GM23338 (cell line): Measurements from ENCODE around the gene OPN3. TPM values are rescaled to one million over a fixed set of nuclear protein-coding genes. Genes with fewer than 3 reads are reported as not detected.

Source experiments
- ATAC-seq: fragments of 200-7000 bp; cut with Tn5 transposase; 3 replicates; pipeline ENCODE4 v1.9.1; 2020
- DNase-seq: peaks from one replicate; pipeline ENCODE4 v3.0.0-alpha.2; 2015; ENCODE audit warnings: low spot score
- H2AFZ ChIP-seq: fragments of 200-600 bp; sonication (generic); 2 replicates; pipeline ENCODE4 v1.8.0; 2016; ENCODE audit warnings: antibody characterized with exemption, mild to moderate bottlenecking, moderate library complexity
- H3F3A ChIP-seq: fragments of 200-600 bp; sonication (generic); replicated peaks from 2 replicates; pipeline ENCODE4 v1.8.0; 2017; ENCODE audit warnings: antibody characterized with exemption, mixed run types, low read depth
- H3K27ac ChIP-seq: fragments of 200-600 bp; sonication (generic); 2 replicates; pipeline ENCODE4 v1.6.1; 2016; ENCODE audit warnings: low read depth
- H3K27me3 ChIP-seq: fragments of 200-600 bp; sonication (generic); 2 replicates; pipeline ENCODE4 v1.8.0; 2016; ENCODE audit warnings: mild to moderate bottlenecking, mixed run types, moderate library complexity; ENCODE audit not compliant: insufficient read depth
- H3K36me3 ChIP-seq: fragments of 200-600 bp; sonication (generic); 2 replicates; pipeline ENCODE4 v1.8.0; 2016; ENCODE audit warnings: mild to moderate bottlenecking; ENCODE audit not compliant: insufficient read depth
- H3K4me1 ChIP-seq: fragments of 200-600 bp; sonication (generic); 2 replicates; pipeline ENCODE4 v1.8.0; 2016; ENCODE audit warnings: mild to moderate bottlenecking, moderate library complexity; ENCODE audit not compliant: insufficient read depth
- H3K4me2 ChIP-seq: fragments of 200-600 bp; sonication (generic); 2 replicates; pipeline ENCODE4 v1.7.1; 2017; ENCODE audit warnings: mixed run types
- H3K4me3 ChIP-seq: fragments of 200-600 bp; sonication (generic); 2 replicates; pipeline ENCODE4 v1.6.1; 2016; ENCODE audit warnings: mixed run types
- H3K79me2 ChIP-seq: fragments of 200-600 bp; sonication (generic); replicated peaks from 2 replicates; pipeline ENCODE4 v1.8.0; 2017; ENCODE audit warnings: mild to moderate bottlenecking; ENCODE audit not compliant: insufficient read depth
- H3K9me2 ChIP-seq: fragments of 200-600 bp; sonication (generic); 2 replicates; pipeline ENCODE4 v1.8.0; 2017; ENCODE audit not compliant: insufficient read depth
- H4K20me1 ChIP-seq: fragments of 200-600 bp; sonication (generic); replicated peaks from 2 replicates; pipeline ENCODE4 v1.8.0; 2017; ENCODE audit warnings: mild to moderate bottlenecking; ENCODE audit not compliant: insufficient read depth
- H3K27ac Mint-ChIP-seq: 2 replicates; pipeline ENCODE4 v1.8.0; 2020; ENCODE audit warnings: inconsistent platforms, mild to moderate bottlenecking, moderate library complexity, mixed read lengths
- H3K27me3 Mint-ChIP-seq: 3 replicates; pipeline ENCODE4 v1.8.0; 2022; ENCODE audit warnings: low read depth, mild to moderate bottlenecking, moderate library complexity, mixed read lengths, inconsistent platforms; ENCODE audit not compliant: insufficient read depth, poor library complexity
- H3K36me3 Mint-ChIP-seq: 3 replicates; pipeline ENCODE4 v1.8.0; 2021; ENCODE audit warnings: low read depth, mild to moderate bottlenecking, inconsistent platforms, moderate library complexity, mixed read lengths
- H3K4me1 Mint-ChIP-seq: 3 replicates; pipeline ENCODE4 v1.8.0; 2020; ENCODE audit warnings: mild to moderate bottlenecking, inconsistent platforms, mixed read lengths
- H3K4me3 Mint-ChIP-seq: 3 replicates; pipeline ENCODE4 v1.8.0; 2021; ENCODE audit warnings: moderate library complexity, mild to moderate bottlenecking, inconsistent platforms, mixed read lengths
- H3K9me3 Mint-ChIP-seq: 3 replicates; pipeline ENCODE4 v1.8.0; 2020; ENCODE audit warnings: moderate library complexity, mild to moderate bottlenecking, inconsistent platforms, mixed read lengths
- CREB1 ChIP-seq: fragments of 250-450 bp; sonication (Bioruptor Pico); IDR thresholded peaks from 2 replicates; pipeline ENCODE4 v1.5.0; 2020; ENCODE audit warnings: low read depth, mild to moderate bottlenecking, moderate library complexity
- EZH2 ChIP-seq: fragments of 200-600 bp; sonication (generic); IDR thresholded peaks from one replicate; pipeline ENCODE4 v1.8.0; 2017; ENCODE audit warnings: antibody characterized with exemption, mild to moderate bottlenecking, low read depth; ENCODE audit not compliant: unreplicated experiment
- EZH2phosphoT487 ChIP-seq: fragments of 200-600 bp; sonication (generic); IDR thresholded peaks from one replicate; pipeline ENCODE4 v1.8.1; 2018; ENCODE audit warnings: antibody characterized with exemption; ENCODE audit not compliant: unreplicated experiment
- JUNB ChIP-seq: IDR thresholded peaks from one replicate; pipeline ENCODE4 v1.6.1; 2016; ENCODE audit warnings: antibody characterized with exemption; ENCODE audit not compliant: unreplicated experiment
- NANOG ChIP-seq: IDR thresholded peaks from 2 replicates; pipeline ENCODE4 v1.6.1; 2016; ENCODE audit warnings: antibody characterized with exemption, borderline replicate concordance
- POLR2AphosphoS5 ChIP-seq: IDR thresholded peaks from 2 replicates; pipeline ENCODE4 v1.6.1; 2016; ENCODE audit warnings: antibody characterized with exemption, low read depth
- STAT1 ChIP-seq: IDR thresholded peaks from one replicate; pipeline ENCODE4 v1.6.1; 2016; ENCODE audit warnings: antibody characterized with exemption; ENCODE audit not compliant: unreplicated experiment
- ZNF114 ChIP-seq: fragments of 250-450 bp; sonication (Bioruptor Pico); IDR thresholded peaks from 2 replicates; pipeline ENCODE4 v1.5.0; 2020; ENCODE audit warnings: mild to moderate bottlenecking, moderate library complexity
- ZNF331 ChIP-seq: fragments of 250-450 bp; sonication (Bioruptor Pico); IDR thresholded peaks from 2 replicates; pipeline ENCODE4 v1.5.0; 2020; ENCODE audit warnings: low read depth, mild to moderate bottlenecking, moderate library complexity
- polyA plus RNA-seq: library from polyadenylated mRNA; unstranded; fragments of >200 nt; fragmentation: Nextera tagmentation; extraction: Ambion mirVana; gene quantifications from 2 replicates; pipeline ENCODE4 v1.2.1, GENCODE V29; 2016
- total RNA-seq: library from RNA; depleted of rRNA; stranded (reverse); fragments of >200 nt; shearing (Covaris generic); gene quantifications from 2 replicates; pipeline ENCODE4 v1.2.3, GENCODE V29; 2014
- TF ChIP-seq, protein P1 (sequence below), 2 experiments: fragments of 200-600 bp in 1 of 2; sonication (generic) in 1 of 2; conservative IDR thresholded peaks; 2 replicates each; pipeline versions ENCODE4 v1.5.1 to v1.6.1; 2016 to 2017; ENCODE audit warnings: antibody characterized with exemption in 2 of 2, low read depth in 2 of 2, mild to moderate bottlenecking in 2 of 2, moderate library complexity in 1 of 2
- TF ChIP-seq, protein P2 (sequence below): IDR thresholded peaks from one replicate; pipeline ENCODE4 v1.6.1; 2018; ENCODE audit warnings: antibody characterized with exemption; ENCODE audit not compliant: unreplicated experiment
- TF ChIP-seq, protein P3 (sequence below): fragments of 250-450 bp; sonication (Bioruptor Pico); IDR thresholded peaks from 2 replicates; pipeline ENCODE4 v1.5.0; 2020; ENCODE audit warnings: mild to moderate bottlenecking, moderate library complexity
- TF ChIP-seq, protein P4 (sequence below): IDR thresholded peaks from 2 replicates; pipeline ENCODE4 v1.6.1; 2016; ENCODE audit warnings: antibody characterized with exemption

Gene OPN3
- total and polyA plus RNA-seq, 2 experiments from 2014 or later, result 23.7 to 46.8 TPM

DNA sequence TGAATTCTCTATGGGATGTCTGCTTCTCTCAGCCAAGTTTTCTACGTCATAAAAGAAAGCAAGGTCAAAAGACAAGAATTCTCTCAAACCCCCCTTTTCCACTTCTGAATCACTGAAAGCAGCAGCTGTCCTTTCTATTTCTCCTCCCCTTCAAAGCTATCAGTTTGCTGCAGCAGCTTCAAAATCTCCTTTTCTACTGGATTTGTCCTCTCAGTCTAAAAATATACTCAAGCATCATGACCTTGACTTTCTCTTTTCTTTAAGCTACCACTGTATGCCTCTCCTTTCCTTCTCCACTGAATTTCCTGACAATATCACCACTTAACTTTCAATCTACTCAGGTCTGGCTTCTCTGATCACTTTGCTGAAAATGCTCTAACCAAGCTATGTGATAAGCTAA lies 13.8 kb upstream of the OPN3 start:
- Histone ChIP-seq H3K79me2 (no peaks in the 10 kb centered on the region), H3K27ac (no peak overlapping the region), H3K4me2 (no peak overlapping the region), H3K36me3 (no peaks in the 10 kb centered on the region), H3K4me3 (no peak overlapping the region), H3K9me2 (no peaks in the 10 kb centered on the region; the same call in 1 of the 2 replicates), H3F3A (no peaks in the 10 kb centered on the region), H4K20me1 (no peaks in the 10 kb centered on the region), H3K27me3 (no peaks in the 10 kb centered on the region), H3K4me1 (no peaks in the 10 kb centered on the region), H2AFZ (peak overlapping the region; percentile 1; the same call in 1 of the 2 replicates)
- Mint-ChIP-seq H3K27me3 (no peaks in the 10 kb centered on the region), H3K9me3 (no peaks in the 10 kb centered on the region), H3K27ac (no peak overlapping the region), H3K36me3 (no peaks in the 10 kb centered on the region), H3K4me3 (no peak overlapping the region), H3K4me1 (peaks cover 8% of the 10 kb centered on the region; the same call in 2 of the 3 replicates)
- no peak for DNase-seq
- ATAC-seq, result no peak
- TF ChIP-seq CREB1 (CRISPR knock-in tag), result no peak
- TF ChIP-seq STAT1, result no peak
- no peak for TF ChIP-seq JUNB
- TF ChIP-seq, protein P1, sequence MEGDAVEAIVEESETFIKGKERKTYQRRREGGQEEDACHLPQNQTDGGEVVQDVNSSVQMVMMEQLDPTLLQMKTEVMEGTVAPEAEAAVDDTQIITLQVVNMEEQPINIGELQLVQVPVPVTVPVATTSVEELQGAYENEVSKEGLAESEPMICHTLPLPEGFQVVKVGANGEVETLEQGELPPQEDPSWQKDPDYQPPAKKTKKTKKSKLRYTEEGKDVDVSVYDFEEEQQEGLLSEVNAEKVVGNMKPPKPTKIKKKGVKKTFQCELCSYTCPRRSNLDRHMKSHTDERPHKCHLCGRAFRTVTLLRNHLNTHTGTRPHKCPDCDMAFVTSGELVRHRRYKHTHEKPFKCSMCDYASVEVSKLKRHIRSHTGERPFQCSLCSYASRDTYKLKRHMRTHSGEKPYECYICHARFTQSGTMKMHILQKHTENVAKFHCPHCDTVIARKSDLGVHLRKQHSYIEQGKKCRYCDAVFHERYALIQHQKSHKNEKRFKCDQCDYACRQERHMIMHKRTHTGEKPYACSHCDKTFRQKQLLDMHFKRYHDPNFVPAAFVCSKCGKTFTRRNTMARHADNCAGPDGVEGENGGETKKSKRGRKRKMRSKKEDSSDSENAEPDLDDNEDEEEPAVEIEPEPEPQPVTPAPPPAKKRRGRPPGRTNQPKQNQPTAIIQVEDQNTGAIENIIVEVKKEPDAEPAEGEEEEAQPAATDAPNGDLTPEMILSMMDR (conservative IDR thresholded peaks at IDR 0.05; ENCODE audit: low read depth in 2 of 2), result no peak
- TF ChIP-seq, protein P2, sequence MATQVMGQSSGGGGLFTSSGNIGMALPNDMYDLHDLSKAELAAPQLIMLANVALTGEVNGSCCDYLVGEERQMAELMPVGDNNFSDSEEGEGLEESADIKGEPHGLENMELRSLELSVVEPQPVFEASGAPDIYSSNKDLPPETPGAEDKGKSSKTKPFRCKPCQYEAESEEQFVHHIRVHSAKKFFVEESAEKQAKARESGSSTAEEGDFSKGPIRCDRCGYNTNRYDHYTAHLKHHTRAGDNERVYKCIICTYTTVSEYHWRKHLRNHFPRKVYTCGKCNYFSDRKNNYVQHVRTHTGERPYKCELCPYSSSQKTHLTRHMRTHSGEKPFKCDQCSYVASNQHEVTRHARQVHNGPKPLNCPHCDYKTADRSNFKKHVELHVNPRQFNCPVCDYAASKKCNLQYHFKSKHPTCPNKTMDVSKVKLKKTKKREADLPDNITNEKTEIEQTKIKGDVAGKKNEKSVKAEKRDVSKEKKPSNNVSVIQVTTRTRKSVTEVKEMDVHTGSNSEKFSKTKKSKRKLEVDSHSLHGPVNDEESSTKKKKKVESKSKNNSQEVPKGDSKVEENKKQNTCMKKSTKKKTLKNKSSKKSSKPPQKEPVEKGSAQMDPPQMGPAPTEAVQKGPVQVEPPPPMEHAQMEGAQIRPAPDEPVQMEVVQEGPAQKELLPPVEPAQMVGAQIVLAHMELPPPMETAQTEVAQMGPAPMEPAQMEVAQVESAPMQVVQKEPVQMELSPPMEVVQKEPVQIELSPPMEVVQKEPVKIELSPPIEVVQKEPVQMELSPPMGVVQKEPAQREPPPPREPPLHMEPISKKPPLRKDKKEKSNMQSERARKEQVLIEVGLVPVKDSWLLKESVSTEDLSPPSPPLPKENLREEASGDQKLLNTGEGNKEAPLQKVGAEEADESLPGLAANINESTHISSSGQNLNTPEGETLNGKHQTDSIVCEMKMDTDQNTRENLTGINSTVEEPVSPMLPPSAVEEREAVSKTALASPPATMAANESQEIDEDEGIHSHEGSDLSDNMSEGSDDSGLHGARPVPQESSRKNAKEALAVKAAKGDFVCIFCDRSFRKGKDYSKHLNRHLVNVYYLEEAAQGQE, result no peak
- TF ChIP-seq EZH2, result no peak
- no peak for TF ChIP-seq ZNF331 (CRISPR knock-in tag)
- TF ChIP-seq, protein P3, sequence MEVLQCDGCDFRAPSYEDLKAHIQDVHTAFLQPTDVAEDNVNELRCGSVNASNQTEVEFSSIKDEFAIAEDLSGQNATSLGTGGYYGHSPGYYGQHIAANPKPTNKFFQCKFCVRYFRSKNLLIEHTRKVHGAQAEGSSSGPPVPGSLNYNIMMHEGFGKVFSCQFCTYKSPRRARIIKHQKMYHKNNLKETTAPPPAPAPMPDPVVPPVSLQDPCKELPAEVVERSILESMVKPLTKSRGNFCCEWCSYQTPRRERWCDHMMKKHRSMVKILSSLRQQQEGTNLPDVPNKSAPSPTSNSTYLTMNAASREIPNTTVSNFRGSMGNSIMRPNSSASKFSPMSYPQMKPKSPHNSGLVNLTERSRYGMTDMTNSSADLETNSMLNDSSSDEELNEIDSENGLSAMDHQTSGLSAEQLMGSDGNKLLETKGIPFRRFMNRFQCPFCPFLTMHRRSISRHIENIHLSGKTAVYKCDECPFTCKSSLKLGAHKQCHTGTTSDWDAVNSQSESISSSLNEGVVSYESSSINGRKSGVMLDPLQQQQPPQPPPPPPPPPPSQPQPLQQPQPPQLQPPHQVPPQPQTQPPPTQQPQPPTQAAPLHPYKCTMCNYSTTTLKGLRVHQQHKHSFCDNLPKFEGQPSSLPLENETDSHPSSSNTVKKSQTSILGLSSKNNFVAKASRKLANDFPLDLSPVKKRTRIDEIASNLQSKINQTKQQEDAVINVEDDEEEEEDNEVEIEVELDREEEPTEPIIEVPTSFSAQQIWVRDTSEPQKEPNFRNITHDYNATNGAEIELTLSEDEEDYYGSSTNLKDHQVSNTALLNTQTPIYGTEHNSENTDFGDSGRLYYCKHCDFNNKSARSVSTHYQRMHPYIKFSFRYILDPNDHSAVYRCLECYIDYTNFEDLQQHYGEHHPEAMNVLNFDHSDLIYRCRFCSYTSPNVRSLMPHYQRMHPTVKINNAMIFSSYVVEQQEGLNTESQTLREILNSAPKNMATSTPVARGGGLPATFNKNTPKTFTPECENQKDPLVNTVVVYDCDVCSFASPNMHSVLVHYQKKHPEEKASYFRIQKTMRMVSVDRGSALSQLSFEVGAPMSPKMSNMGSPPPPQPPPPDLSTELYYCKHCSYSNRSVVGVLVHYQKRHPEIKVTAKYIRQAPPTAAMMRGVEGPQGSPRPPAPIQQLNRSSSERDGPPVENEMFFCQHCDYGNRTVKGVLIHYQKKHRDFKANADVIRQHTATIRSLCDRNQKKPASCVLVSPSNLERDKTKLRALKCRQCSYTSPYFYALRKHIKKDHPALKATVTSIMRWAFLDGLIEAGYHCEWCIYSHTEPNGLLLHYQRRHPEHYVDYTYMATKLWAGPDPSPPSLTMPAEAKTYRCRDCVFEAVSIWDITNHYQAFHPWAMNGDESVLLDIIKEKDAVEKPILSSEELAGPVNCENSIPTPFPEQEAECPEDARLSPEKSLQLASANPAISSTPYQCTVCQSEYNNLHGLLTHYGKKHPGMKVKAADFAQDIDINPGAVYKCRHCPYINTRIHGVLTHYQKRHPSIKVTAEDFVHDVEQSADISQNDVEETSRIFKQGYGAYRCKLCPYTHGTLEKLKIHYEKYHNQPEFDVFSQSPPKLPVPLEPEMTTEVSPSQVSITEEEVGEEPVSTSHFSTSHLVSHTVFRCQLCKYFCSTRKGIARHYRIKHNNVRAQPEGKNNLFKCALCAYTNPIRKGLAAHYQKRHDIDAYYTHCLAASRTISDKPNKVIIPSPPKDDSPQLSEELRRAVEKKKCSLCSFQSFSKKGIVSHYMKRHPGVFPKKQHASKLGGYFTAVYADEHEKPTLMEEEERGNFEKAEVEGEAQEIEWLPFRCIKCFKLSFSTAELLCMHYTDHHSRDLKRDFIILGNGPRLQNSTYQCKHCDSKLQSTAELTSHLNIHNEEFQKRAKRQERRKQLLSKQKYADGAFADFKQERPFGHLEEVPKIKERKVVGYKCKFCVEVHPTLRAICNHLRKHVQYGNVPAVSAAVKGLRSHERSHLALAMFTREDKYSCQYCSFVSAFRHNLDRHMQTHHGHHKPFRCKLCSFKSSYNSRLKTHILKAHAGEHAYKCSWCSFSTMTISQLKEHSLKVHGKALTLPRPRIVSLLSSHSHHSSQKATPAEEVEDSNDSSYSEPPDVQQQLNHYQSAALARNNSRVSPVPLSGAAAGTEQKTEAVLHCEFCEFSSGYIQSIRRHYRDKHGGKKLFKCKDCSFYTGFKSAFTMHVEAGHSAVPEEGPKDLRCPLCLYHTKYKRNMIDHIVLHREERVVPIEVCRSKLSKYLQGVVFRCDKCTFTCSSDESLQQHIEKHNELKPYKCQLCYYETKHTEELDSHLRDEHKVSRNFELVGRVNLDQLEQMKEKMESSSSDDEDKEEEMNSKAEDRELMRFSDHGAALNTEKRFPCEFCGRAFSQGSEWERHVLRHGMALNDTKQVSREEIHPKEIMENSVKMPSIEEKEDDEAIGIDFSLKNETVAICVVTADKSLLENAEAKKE (CRISPR knock-in tag), result no peak
- TF ChIP-seq, protein P4, sequence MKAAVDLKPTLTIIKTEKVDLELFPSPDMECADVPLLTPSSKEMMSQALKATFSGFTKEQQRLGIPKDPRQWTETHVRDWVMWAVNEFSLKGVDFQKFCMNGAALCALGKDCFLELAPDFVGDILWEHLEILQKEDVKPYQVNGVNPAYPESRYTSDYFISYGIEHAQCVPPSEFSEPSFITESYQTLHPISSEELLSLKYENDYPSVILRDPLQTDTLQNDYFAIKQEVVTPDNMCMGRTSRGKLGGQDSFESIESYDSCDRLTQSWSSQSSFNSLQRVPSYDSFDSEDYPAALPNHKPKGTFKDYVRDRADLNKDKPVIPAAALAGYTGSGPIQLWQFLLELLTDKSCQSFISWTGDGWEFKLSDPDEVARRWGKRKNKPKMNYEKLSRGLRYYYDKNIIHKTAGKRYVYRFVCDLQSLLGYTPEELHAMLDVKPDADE, result no peak
- TF ChIP-seq NANOG, result no peak
- no peak for TF ChIP-seq POLR2AphosphoS5
- no peak for TF ChIP-seq ZNF114 (CRISPR knock-in tag)
- no peak for TF ChIP-seq EZH2phosphoT487
